HS-5 (cell line): ENCODE results near the gene WDSUB1.

Source experiments
- DNase-seq: peaks from one replicate; pipeline ENCODE4 v3.0.0-alpha.2; 2012; ENCODE audit warnings: low read depth

WDSUB1 gene

GRCh38 chr2:159195697-159196096, 90.8 kb downstream of the WDSUB1 start:
- no peak for DNase-seq

GRCh38 chr2:159194241-159194640, 92.3 kb downstream of the WDSUB1 start:
- DNase-seq, result no peak

- no peak for DNase-seq
These were observed 92.7 kb downstream of the WDSUB1 start for GRCh38 chr2:159193791-159194190.

GRCh38 chr2:159192371-159192918, 94.1 kb downstream of the WDSUB1 start:
- no peak for DNase-seq

GRCh38 chr2:159188449-159188848, 98.1 kb downstream of the WDSUB1 start:
- no peak for DNase-seq

- DNase-seq, result no peak
These were observed 99.4 kb downstream of the WDSUB1 start for GRCh38 chr2:159187106-159187505.

- no peak for DNase-seq
These were observed 100.0 kb downstream of the WDSUB1 start for GRCh38 chr2:159186462-159186861.
